GM15510 (cell line): ENCODE results near the gene FNDC10.

Source experiments
- POLR2A ChIP-seq: IDR thresholded peaks from 3 replicates; pipeline ENCODE4 v1.6.1; 2011; ENCODE audit warnings: borderline replicate concordance; ENCODE audit not compliant: insufficient read length; ENCODE audit errors: extremely low read depth

Gene FNDC10

GRCh38 chr1:1561801-1562470 is 38.0 kb downstream of the FNDC10 start:
- no peak for TF ChIP-seq POLR2A

- no peak for TF ChIP-seq POLR2A
These were observed 39.8 kb downstream of the FNDC10 start for GRCh38 chr1:1560178-1560577.

GRCh38 chr1:1559066-1559465 is 40.9 kb downstream of the FNDC10 start:
- no peak for TF ChIP-seq POLR2A

- no peak for TF ChIP-seq POLR2A
These were observed 41.3 kb downstream of the FNDC10 start for GRCh38 chr1:1558591-1558990.

- no peak for TF ChIP-seq POLR2A
These were observed 43.4 kb downstream of the FNDC10 start for GRCh38 chr1:1556505-1556904.

- TF ChIP-seq POLR2A: no peak
These were observed 44.7 kb downstream of the FNDC10 start for GRCh38 chr1:1554926-1555915.

GRCh38 chr1:1554550-1554925 is 45.4 kb downstream of the FNDC10 start:
- no peak for TF ChIP-seq POLR2A

GRCh38 chr1:1553821-1554494 is 46.0 kb downstream of the FNDC10 start:
- TF ChIP-seq POLR2A: no peak

- TF ChIP-seq POLR2A: no peak
These were observed 47.7 kb downstream of the FNDC10 start for GRCh38 chr1:1552263-1552639.

GRCh38 chr1:1551524-1552262 is 48.2 kb downstream of the FNDC10 start:
- no peak for TF ChIP-seq POLR2A

GRCh38 chr1:1550591-1551432 is 49.1 kb downstream of the FNDC10 start:
- no peak for TF ChIP-seq POLR2A

GRCh38 chr1:1550087-1550486 is 49.8 kb downstream of the FNDC10 start:
- TF ChIP-seq POLR2A: no peak

GRCh38 chr1:1548591-1548990 is 51.3 kb downstream of the FNDC10 start:
- no peak for TF ChIP-seq POLR2A
